Gastrocnemius medialis (tissue), 4 donors: ENCODE results near the gene TMTC2. TPM values are rescaled to one million over a fixed set of nuclear protein-coding genes. Genes with fewer than 3 reads are reported as not detected.

Source experiments
- ATAC-seq, 2 donors: fragments of 150-250 bp; one replicate each; pipeline ENCODE4 v1.9.1; 2016
- DNase-seq, 2 donors: peaks; one replicate each; pipeline ENCODE4 v3.0.0-alpha.2; 2019
- H3K27ac ChIP-seq, 4 donors: fragments of 200-600 bp; sonication (generic); 1 replicate in 1 of 4; 2 replicates in 3 of 4; pipeline ENCODE4 v1.5.1; 2016 to 2018; ENCODE audit warnings: mild to moderate bottlenecking in 2 of 4, moderate library complexity in 1 of 4
- H3K27me3 ChIP-seq, 3 donors: fragments of 200-600 bp; sonication (generic) in 2 of 3; 1 replicate in 1 of 3; 2 replicates in 2 of 3; pipeline versions ENCODE4 v1.5.1 to v1.6.0; 2016 to 2019; ENCODE audit warnings: mild to moderate bottlenecking in 1 of 3, moderate library complexity in 1 of 3
- H3K36me3 ChIP-seq, 2 donors: fragments of 200-600 bp; sonication (generic) in 1 of 2; one replicate each; pipeline ENCODE4 v1.5.1; 2017 to 2018
- H3K4me1 ChIP-seq, 2 donors: fragments of 200-600 bp; sonication (generic) in 1 of 2; one replicate each; pipeline ENCODE4 v1.5.1; 2016 to 2017; ENCODE audit warnings: mild to moderate bottlenecking in 2 of 2
- H3K4me3 ChIP-seq, 4 donors: fragments of 200-600 bp; sonication (generic) in 3 of 4; 1 replicate in 1 of 4; 2 replicates in 3 of 4; pipeline ENCODE4 v1.5.1; 2016 to 2019; ENCODE audit warnings: mild to moderate bottlenecking in 2 of 4
- H3K9me3 ChIP-seq, 3 donors: fragments of 200-600 bp; sonication (generic) in 2 of 3; 1 replicate in 1 of 3; 2 replicates in 2 of 3; pipeline ENCODE4 v1.5.1; 2016 to 2019
- CTCF ChIP-seq, 5 experiments: fragments of 450-650 bp in 3 of 5; fragments of 200-600 bp in 2 of 5; sonication (generic) in 2 of 5; IDR thresholded peaks in 4 of 5; conservative IDR thresholded peaks in 1 of 5; 1 replicate in 4 of 5; 2 replicates in 1 of 5; pipeline ENCODE4 v1.5.1; 2016 to 2019; ENCODE audit warnings: antibody characterized with exemption in 5 of 5, mild to moderate bottlenecking in 3 of 5, moderate library complexity in 3 of 5
- POLR2A ChIP-seq, 2 donors: fragments of 450-650 bp; IDR thresholded peaks; one replicate each; pipeline ENCODE4 v1.6.1; 2017; ENCODE audit warnings: antibody characterized with exemption in 2 of 2, mild to moderate bottlenecking in 2 of 2, moderate library complexity in 2 of 2
- in situ Hi-C, 4 donors: fragments of 200-750 bp; cut with MboI; loops; one replicate each; pipeline versions ENCODE4 v1.15.0 to v1.8.0; 2017; ENCODE audit warnings: low sequenced_read_pairs in 4 of 4
- intact Hi-C: fragments of 100-400 bp; cut with DNase I; formaldehyde crosslinking; loops from one replicate; pipeline ENCODE4 v1.15.1; 2023; ENCODE audit warnings: low total_unique reads
- total RNA-seq, 4 donors: library from RNA; depleted of rRNA; stranded (reverse); fragments of >200 nt; gene quantifications; one replicate each; pipeline versions ENCODE4 v1.1.0 to v1.2.3, GENCODE V29; 2016

Gene TMTC2
- total RNA-seq, 4 donors from 2014 or later, result 1.6 to 2.5 (median 1.9) TPM

GRCh38 chr12:83172866-83173649, 486.4 kb downstream of the TMTC2 start:
- in situ Hi-C loops (no loop called here), intact Hi-C loops (no loop called here)
- Histone ChIP-seq H3K27ac (no peak overlapping the region), H3K4me3 (no peak overlapping the region), H3K9me3 (no peaks in the 10 kb centered on the region), H3K36me3 (no peaks in the 10 kb centered on the region), H3K27me3 (no peaks in the 10 kb centered on the region), H3K4me1 (no peaks in the 10 kb centered on the region)
- no peak for TF ChIP-seq POLR2A (IDR thresholded peaks at IDR 0.05)
- DNase-seq (no peak), ATAC-seq (no peak)

GRCh38 chr12:83179999-83180398, 493.3 kb downstream of the TMTC2 start:
- Histone ChIP-seq H3K36me3 (no peaks in the 10 kb centered on the region), H3K27me3 (no peaks in the 10 kb centered on the region), H3K4me1 (no peaks in the 10 kb centered on the region), H3K9me3 (no peaks in the 10 kb centered on the region), H3K4me3 (no peak overlapping the region), H3K27ac (no peak overlapping the region)
- in situ Hi-C loops (no loop called here), intact Hi-C loops (no loop called here)
- ATAC-seq, result no peak
- DNase-seq, result no peak
- no peak for TF ChIP-seq POLR2A (IDR thresholded peaks at IDR 0.05)
- TF ChIP-seq CTCF (IDR thresholded peaks at IDR 0.05 in 4 of 5, conservative IDR thresholded peaks at IDR 0.05 in 1 of 5), result no peak

GRCh38 chr12:83181074-83181473, 494.4 kb downstream of the TMTC2 start:
- Histone ChIP-seq H3K27ac (no peak overlapping the region), H3K27me3 (no peaks in the 10 kb centered on the region), H3K4me1 (no peaks in the 10 kb centered on the region), H3K4me3 (no peak overlapping the region), H3K36me3 (no peaks in the 10 kb centered on the region), H3K9me3 (no peaks in the 10 kb centered on the region)
- ATAC-seq (no peak), DNase-seq (no peak)
- in situ Hi-C loops, result no loop called here
- TF ChIP-seq CTCF (IDR thresholded peaks at IDR 0.05 in 4 of 5, conservative IDR thresholded peaks at IDR 0.05 in 1 of 5) (no peak), POLR2A (IDR thresholded peaks at IDR 0.05) (no peak)
- intact Hi-C loops, result no loop called here

GRCh38 chr12:83183132-83183531, 496.4 kb downstream of the TMTC2 start:
- Histone ChIP-seq H3K9me3 (no peaks in the 10 kb centered on the region), H3K4me1 (no peaks in the 10 kb centered on the region), H3K27ac (no peak overlapping the region), H3K27me3 (no peaks in the 10 kb centered on the region), H3K4me3 (no peak overlapping the region), H3K36me3 (no peaks in the 10 kb centered on the region)
- intact Hi-C loops, result no loop called here
- no peak for ATAC-seq
- DNase-seq, result no peak
- TF ChIP-seq CTCF (IDR thresholded peaks at IDR 0.05 in 4 of 5, conservative IDR thresholded peaks at IDR 0.05 in 1 of 5) (no peak), POLR2A (IDR thresholded peaks at IDR 0.05) (no peak)
- in situ Hi-C loops, result no loop called here
